ENCODE measurements around the gene TRIO.

Gene TRIO

GRCh38 chr5:14557791-14558415, 414.8 kb downstream of the TRIO start:
- no peak for DNase-seq (ENCODE audit: low spot score)
